NB4 (cell line): ENCODE measurements around the gene BRD3.

Source experiments
- CTCF ChIP-seq: IDR thresholded peaks from one replicate; pipeline ENCODE4 v1.5.1; 2012; ENCODE audit warnings: low read depth, low read length
- MYC ChIP-seq: IDR thresholded peaks from 2 replicates; pipeline ENCODE4 v1.6.1; 2011; ENCODE audit warnings: low read depth, low read length

DNA sequence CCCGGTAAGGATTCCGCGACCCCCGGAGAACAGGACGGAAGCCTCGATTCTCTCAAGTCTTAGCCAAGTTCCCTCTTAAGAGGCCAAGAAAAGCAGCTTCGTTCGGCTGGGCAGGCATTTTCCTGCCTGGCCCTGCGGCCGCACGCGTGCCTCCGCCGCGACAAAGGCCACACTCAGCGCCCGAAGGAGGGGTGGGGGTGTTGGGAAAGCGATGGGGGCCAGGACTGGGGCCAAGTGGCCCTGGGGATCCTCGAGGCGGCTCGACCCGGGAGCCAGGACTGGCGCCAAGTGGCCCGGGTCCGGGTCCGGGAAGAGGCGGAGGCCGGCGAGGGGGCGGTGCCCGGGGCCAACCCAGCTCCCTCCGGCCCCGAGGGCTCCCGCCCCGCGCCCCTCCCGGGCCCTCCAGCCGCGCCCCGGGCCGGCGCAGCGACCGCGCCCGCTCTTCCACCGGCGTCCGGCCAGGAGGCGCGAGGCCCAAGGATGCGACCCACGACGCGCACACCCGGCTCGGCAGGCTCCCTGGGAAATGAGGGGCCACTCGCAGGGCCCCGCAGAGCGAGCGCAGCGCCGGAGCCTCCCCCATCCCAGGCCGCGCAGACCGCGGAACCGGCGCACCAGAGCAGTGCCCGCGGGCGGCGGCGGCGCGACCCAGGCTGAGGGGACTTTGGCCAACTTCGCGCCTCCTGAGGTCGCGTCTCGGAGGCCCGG, 76.5 kb downstream of the BRD3 start:
- TF ChIP-seq CTCF (no peak), MYC (no peak)
